Measurements from ENCODE around the gene TACC2.
"Not testable (repeated sequence)": the region's sequence is repeated elsewhere in the genome, so short reads cannot be mapped to it uniquely, and the experiment has no call there.

The TACC2 gene

DNA sequence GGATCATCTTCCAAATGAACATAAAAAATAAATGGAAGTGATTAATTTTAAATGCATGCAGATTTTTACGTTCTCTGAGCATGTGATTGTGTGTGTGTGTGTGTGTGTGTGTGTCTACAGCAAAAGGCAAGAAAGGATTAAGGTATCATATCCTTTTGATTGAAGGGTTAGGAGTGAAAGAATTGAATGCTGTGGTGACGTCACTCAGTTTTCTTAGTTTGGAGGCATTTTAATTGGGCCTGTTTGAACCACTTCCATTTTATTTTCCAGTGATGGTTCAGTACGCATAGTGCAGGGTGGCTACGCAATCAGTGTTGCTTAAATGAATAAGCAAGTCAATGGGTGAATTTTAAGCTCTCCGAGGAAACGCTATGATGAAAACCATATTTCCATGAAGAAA is 31.3 kb downstream of the TACC2 start:
- no peak for DNase-seq
- intact Hi-C loops (cut with DNase I): no loop called here

DNA sequence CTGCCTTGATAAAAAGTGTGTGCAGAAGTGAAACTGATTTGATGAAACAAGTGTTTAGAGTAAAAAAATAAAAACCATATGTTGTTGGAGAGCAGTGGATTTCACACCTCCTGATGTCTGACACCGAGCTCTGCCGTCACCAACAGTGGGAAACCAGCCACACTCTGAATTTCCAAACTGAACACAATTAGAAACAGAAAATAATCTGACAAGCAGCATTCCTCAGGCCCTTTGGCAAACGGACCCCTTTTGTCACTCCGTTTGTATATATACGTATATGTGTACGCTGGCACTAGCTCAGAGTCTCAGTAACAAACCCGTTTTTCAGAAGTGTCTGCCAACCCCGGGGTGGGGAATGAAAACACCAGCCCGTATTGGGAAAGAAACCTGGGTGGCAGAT is 32.4 kb downstream of the TACC2 start:
- no peak for DNase-seq
- intact Hi-C loops (cut with DNase I): no loop called here

DNA sequence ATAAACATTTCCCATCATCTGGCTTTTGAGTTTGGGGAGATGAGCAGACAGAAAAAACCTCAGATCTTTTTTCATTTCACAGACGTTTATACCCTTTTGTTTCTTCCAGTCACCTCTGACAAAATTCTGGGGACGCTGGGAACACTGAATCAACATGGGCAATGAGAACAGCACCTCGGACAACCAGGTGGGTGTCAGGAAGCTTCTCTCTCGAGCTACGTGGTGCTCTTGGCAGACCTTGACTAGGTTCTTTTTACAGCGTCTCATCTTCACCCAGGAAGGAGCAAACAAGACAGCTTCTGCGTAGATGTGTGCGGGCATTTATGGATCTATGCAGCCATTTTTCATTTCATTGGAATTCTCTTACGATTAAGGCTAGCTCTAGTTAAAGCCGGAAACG is 32.9 kb downstream of the TACC2 start:
- intact Hi-C loops (cut with DNase I): no loop called here
- DNase-seq: no peak

DNA sequence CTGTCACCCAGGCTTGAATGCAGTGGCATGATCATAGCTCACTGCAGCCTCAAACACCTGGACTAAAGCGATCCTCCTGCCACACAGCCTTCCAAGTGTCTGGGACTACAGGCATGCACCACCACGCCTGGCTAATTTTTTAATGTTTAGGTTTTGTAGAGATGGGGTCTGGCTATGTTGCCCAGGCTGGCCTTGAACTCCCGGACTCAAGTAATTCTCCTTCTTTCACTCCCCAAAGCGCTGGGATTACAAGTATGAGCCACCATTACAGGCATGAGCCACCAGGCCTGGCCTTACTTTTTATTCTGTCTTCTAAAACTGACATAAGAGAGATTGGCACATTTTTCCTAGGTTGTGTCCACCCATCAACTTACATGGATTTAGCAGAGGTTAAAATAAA is 33.3 kb downstream of the TACC2 start:
- intact Hi-C loops (cut with DNase I): no loop called here
- DNase-seq: no peak

DNA sequence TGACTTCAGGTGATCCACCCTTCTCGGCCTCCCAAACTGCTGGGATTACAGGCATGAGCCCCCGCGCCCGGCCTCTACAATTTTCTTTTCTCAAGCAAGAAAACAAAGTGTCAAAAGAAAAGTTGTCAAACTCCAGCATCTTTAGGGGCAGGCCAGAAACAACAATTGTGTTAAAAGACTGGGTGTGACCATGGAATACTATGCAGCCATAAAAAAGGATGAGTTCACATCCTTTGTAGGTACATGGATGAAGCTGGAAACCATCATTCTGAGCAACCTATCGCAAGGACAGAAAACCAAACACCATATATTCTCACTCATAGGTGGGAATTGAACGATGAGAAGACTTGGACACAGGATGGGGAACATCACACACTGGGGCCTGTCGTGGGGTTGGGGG is 34.3 kb downstream of the TACC2 start:
- intact Hi-C loops (cut with DNase I); DNase-seq: not testable (repeated sequence)

DNA sequence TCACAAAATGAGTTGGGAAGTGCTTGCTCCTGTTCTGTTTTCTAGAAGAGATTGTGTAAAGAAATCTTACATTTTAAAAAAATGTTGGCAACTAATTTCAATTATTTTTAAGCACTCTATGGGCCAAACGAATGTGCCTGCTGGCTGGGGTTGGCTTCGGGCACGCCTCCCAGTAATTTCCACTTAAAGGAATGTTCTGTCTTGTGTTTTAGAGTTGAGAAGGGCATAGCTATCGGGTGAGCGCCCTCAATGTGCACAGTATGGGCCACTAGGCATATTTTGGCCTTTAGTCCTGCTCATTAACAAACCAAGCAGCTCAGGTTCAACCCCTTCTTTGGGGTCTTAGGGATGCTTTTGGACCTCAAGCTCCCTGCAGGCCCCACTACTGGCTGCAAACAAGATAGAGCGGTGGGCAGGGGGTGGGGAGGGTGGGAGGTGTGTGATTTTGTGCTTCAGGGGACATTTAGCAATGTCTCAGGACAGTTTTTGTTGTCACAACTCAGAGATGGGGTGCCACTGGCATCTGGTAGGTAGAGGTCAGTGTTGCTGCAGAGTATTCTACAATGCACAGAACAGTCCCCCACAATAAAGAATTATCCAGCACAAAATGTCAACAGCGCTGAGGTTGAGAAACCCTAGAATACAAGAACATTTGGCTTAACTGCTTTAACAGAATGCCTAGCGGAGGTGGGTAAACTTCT is 40.7 kb downstream of the TACC2 start:
- intact Hi-C loops (cut with DNase I): no loop called here
- DNase-seq: no peak

DNA sequence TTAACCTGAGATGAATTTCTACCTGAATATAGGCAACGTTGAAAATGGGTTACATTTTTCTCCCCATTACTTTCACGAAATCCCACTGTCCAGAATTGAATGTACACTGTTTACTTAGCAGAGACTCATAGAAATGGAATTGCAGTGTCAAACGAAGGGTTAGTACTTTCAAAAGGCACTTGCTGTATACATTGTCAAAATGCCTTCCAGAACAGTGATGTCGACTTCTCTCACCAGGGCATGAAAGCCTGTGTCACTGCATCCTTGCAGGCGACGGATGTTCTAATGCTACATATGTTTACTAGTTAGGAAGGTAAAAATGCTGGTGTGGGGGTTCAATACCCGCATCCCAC is 41.2 kb downstream of the TACC2 start:
- intact Hi-C loops (cut with DNase I): no loop called here

DNA sequence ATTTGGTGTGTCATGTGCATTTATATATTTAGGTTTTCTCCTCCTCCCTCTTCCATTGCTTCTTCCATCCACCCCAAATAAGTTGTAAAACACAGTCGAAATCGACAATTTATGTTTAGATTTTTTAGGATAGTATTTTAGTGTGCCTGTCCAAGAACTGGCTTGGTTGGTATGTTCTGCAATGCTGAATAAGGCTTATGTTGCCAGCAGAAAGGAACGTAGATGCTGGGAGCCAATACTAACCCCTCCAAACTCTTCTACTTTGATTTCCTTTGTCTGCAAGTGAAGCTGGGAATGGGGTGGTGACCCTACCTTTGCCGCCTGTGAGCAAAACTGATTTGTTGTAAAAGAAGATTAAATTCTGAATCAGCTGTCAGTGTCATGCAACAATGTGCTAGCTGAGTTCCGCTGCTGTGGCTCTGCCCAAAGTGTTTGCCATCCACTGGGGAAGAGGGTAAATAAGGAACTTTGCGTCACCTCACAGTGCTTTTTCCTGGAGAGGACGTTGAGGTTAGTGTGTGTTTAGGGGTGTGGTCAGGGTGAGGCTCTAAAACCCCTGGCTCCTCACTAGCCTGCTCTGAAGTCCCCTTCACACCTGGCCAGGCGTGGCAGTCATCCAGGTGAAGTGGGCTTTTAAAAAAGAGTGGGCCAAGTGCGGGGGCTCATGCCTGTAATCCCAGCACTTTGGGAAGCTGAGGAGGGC is 44.4 kb downstream of the TACC2 start:
- intact Hi-C loops (cut with DNase I): no loop called here
- DNase-seq: no peak

More for the DNA sequence above, 41.2 kb downstream of the TACC2 start:
- no peak for DNase-seq

DNA sequence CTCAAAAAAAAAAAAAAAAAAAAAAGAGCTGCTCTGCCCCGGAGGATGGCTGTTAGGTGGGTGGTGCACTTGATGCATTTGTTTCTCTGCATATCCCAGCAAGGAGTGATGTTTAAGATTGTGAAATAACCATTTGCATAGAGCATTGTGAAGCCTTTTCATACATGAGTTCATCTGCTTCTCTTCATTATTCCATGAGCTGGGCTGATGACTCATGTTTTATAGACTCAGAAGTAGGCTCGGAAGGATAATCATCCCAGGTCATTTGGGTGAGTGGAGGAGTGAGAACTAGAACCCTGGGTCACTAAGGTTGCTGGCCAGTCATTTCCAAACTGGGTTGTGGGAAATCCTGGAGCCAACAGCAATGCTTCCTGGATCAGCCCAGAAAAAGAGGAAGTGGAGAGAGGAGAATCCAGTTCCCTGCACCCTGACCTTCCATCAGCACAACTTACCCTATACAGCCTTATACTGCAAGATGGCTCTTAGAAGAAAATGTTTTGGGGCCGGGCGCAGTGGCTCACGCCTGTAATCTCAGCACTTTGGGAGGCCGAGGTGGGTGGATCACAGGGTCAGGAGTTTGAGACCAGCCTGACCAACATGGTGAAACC is 45.3 kb downstream of the TACC2 start:
- intact Hi-C loops (cut with DNase I): no loop called here
- DNase-seq: peak in 4 of 42 donors; percentile 8 to 47 (median 36)

DNA sequence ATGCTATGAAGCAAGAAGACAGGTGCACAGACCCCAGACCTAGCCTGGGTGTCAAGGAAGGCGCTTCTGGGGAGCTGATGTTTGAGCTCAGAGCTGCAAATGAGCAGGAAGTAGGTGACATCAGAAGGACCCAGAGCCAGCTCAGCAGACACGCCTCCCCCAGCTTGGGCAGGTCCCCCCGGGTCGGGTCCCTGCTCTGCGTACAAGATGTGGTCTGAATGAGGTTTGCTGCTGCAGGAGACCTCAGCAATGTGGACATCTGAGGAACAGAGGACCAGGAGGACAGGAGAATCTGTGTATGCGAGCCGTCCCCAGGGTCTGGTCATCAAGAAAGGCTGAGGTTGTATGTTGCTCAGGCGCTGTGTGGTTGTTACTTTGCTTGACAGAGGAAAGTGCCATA is 51.8 kb downstream of the TACC2 start:
- intact Hi-C loops (cut with DNase I): no loop called here
- DNase-seq: no peak

DNA sequence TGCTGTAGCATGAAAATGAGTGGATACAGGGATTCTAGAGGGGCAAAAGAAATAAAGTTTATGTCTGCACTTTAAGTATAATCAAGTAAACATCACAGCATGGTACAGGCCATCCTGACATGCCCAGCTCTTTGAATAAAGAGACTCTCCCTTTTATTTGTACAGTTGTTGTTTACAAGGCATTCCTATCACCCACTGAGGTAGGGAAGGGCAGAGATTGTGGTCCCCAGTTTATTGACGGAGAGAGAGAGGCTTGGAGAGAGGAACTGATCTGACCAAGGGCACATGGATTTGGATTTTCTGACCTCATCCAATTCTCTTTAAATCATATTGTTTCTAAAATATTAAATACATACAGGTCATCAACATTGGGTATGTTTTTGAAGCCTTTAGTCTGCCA is 53.9 kb downstream of the TACC2 start:
- no peak for DNase-seq
- intact Hi-C loops (cut with DNase I): no loop called here

DNA sequence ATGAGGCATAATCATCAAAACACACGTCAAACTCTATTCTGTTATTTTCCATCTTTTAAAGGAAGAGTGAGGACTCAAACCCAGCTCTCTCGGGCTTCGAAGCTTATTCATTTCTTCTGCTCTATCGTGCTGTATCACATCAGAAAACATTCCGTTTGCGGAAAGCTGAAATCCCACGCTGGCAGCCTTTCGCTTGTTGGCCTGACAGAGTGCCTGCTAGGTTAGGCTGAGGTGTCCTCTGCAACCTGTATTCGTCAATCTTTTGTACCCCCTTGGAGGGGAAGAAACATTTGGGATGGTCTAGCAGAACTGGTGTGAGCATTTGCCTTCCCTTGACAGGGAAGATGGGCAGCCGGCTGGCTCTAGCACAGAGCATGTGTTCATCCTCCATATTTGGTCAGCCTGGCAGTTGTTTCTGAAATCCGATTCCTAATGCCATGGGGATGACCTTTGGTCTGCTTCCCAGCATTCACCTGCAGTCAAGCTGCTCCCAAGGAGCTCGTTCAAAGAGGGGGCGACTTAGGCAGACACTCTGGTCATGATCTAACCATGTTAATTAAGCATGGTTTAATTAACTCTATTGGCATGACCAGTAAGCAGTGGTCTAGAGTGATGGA is 55.2 kb downstream of the TACC2 start:
- intact Hi-C loops (cut with DNase I): no loop called here

DNA sequence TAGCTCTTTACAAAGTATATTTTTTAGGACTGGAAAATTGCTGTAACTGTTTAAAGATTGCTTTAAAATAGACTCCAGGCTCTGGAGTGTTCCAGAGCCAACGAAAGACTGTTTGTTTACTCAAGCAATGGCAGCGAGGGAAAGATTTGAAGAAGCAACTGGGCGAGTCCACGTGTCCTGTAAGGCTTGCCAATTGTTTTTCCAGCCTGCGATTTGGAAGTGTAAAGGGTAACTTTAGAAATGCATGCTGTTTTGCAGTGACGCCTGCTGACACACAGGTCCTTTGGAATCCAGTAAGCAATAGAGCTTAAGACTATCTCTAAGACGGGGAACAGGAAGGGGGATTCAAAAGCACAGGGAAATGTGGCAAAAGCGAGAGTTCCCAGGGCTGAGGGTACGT is 55.8 kb downstream of the TACC2 start:
- intact Hi-C loops (cut with DNase I): no loop called here
- DNase-seq: peak in 1 of 42 donors; percentile 10

More for the DNA sequence above, 55.2 kb downstream of the TACC2 start:
- peak in 1 of 42 donors; percentile 10 for DNase-seq

DNA sequence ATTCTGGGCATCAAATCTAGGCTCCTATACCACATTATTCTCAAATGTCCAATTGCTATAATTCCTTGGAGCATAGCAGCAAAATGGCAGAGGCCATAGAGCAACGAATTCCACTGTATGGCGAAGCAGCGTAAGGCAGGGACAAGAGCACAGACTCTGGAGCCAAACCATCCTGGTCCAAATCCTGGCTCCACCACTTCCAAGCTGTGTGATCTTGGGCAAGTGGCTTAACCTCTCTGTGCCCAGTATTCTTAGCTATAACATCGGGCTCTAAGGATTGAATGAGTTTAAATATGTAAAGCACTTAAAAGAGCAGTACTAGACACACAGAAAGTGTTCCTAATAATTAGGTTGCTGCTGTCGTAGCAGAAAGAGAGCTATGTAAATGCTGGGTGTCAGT is 56.2 kb downstream of the TACC2 start:
- intact Hi-C loops (cut with DNase I): no loop called here
- no peak for DNase-seq

DNA sequence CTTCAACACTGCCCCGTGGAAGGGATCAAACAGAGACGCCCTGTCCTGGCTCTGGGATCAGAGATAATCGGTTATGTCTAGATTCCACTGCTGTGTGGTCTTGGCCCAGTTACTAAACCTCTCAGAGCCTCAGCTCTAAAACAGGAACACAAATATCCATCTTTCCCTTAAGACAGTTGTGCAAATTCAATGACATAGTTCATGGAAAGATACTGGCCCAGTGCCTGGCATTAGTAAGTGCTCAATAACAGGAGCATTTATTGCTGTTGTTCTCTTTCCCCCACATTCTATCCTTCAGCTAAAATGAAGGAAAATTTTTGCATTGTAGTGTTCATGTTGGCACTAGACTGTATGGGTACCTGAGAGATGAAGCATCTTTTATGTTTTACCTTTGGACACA is 58.6 kb downstream of the TACC2 start:
- intact Hi-C loops (cut with DNase I): no loop called here
- no peak for DNase-seq

DNA sequence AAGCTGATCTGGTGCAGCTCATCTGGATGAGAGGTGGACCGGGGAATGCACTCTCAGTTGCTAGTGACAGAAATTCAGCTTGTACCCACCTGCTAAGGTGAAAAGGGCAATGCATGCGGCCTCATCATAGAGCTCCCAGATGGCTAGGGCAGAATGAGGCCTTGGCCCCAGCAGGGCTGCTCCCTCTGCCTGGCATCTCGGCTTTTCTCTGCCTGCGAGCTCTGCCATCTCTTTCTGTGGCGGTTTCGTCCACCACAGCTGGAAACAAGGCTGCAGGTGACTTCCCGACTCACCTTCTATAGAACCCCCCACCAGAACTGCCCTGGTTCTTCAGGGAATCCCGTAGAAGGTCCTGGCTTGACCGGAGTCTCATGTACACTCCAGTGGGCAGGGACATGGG is 60.1 kb downstream of the TACC2 start:
- DNase-seq: no peak
- intact Hi-C loops (cut with DNase I): no loop called here

DNA sequence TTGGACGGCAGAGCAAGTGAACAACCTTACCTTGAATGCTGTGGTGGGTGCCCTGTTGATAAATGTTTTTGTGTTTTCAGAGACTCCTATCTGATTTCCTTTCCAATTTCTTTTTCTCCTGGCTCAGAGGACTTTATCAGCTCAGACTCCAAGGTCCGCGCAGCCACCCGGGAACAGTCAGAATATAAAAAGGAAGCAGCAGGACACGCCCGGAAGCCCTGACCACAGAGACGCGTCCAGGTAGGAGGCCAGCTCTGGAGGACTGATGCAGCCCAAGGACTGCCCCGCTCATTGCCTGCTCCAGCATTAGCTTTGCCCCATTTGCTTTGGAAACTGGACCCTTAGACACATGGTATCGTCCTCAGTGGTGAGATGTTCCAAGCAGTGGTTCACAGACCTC is 61.3 kb downstream of the TACC2 start:
- DNase-seq: no peak
- intact Hi-C loops (cut with DNase I): no loop called here

DNA sequence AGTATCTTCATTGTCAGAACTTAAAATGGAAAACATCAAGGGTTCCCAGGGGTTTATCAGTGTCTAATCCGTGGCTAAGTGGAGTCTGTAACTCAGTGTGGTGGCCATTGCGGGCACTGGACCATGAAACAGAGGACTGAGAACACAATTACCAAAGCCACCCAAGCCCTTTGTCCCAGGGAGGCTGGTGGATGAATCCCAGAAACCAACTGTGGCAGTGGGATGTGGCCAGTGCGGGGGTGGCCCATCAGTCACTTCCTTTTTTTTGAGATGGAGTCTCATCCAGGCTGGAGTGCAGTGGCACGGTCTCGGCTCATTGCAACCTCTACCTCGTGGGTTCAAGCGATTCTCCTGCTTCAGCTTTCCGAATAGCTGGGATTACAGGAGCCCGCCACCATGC is 61.8 kb downstream of the TACC2 start:
- intact Hi-C loops (cut with DNase I): no loop called here
- DNase-seq: no peak

DNA sequence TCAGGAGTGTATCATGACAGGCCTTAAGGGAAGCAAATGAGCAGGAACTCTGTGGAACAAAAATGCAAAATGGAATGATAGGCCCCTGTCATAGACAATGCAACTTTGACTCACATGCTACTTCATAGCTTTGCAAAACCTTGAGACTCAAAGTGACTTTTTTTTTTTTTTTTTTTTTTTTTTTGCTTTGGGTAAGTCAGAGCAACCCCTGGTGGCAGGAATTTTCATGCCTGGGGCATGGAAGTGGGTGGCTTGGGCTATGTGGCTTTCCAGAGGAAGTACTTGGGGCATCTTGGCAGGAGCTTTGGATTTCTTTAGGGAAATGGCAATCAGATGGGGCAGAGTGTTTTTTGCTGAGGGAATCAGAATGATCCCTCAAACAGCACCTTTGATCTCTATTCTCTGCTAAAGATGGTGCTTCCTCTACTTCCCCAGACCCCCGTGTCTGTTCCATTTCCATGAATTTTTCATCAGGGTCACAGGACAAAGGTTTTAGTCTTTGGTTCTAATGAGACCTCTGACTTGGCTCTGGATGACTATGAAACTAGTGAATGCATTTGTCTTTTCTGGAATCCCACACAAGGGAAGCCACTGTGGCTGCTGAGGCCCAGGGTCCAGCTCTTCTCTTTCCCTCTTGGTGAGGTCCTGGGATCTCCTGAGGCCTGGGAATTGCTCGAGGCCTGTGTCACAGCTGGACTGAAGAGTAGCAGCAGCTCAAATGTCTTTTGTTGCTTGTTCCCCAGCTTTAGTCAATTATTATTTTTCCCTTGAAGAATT is 62.8 kb downstream of the TACC2 start:
- intact Hi-C loops (cut with DNase I): no loop called here

DNA sequence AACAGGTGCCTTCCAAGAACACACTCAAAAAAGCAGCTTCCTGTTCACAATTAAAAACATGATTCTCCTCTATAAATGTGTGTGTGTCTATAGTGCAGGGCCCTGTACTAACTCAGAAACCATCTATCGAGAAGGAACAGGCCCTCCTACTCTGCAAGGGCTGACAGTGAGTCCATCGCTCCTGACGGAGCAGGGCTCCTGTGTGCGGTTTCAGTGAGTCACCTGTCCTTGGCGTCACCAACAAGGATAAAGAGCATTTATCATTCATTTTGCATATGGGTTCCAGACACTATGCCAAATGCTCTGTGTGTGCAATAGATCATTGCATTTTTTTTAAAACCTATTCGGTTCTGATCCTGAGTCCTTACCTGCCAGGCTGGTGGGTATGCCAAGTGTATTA is 63.7 kb downstream of the TACC2 start:
- no peak for DNase-seq
- intact Hi-C loops (cut with DNase I): no loop called here

More for the DNA sequence above, 62.8 kb downstream of the TACC2 start:
- peak in 13 of 42 donors; percentile 10 to 45 (median 26) for DNase-seq
